H1 (cell line): Measurements from ENCODE around the gene PDF. TPM values are rescaled to one million over a fixed set of nuclear protein-coding genes. Genes with fewer than 3 reads are reported as not detected.

Source experiments
- CTCF ChIA-PET: fragments of 300-600 bp; sonication (Branson Sonifier 250); formaldehyde crosslinking; loops from one replicate; lab custom pipeline; 2021; ENCODE audit not compliant: partially characterized antibody; lab: Charles Lee
- POLR2A ChIA-PET: fragments of 300-600 bp; sonication (Branson Sonifier 250); formaldehyde crosslinking; loops from one replicate; lab custom pipeline; 2021; ENCODE audit warnings: inconsistent platforms; ENCODE audit not compliant: partially characterized antibody; lab: Charles Lee
- DNase-seq, 2 experiments: peaks; one replicate each; pipeline versions ENCODE4 v3.0.0 to v3.0.0-alpha.2; 2010 to 2022; ENCODE audit warnings: low spot score in 2 of 2, low read depth in 1 of 2, mixed read lengths in 1 of 2
- FAIRE-seq: peaks from 2 replicates; lab custom pipeline; 2011; peaks lifted over from hg19 to GRCh38; lab: Jason Lieb, UNC
- H2AFZ ChIP-seq: 2 replicates; pipeline ENCODE4 v1.8.1; 2012; ENCODE audit warnings: low read length, inconsistent platforms
- H2AK5ac ChIP-seq: 2 replicates; pipeline ENCODE4 v1.6.1; 2013; ENCODE audit warnings: low read depth, low read length
- H2BK120ac ChIP-seq: replicated peaks from 2 replicates; pipeline ENCODE3; 2013; ENCODE audit warnings: low read depth, low read length, inconsistent platforms
- H2BK12ac ChIP-seq: 2 replicates; pipeline ENCODE4 v1.6.1; 2013; ENCODE audit warnings: low read depth, low read length
- H2BK15ac ChIP-seq: 2 replicates; pipeline ENCODE4 v1.6.1; 2013; ENCODE audit warnings: low read length
- H2BK20ac ChIP-seq: 2 replicates; pipeline ENCODE4 v1.6.1; 2013; ENCODE audit warnings: low read length
- H2BK5ac ChIP-seq: 2 replicates; pipeline ENCODE4 v1.6.1; 2013; ENCODE audit warnings: low read depth, low read length
- H3K14ac ChIP-seq: 2 replicates; pipeline ENCODE4 v1.6.1; 2013; ENCODE audit warnings: inconsistent platforms; ENCODE audit not compliant: insufficient read length
- H3K18ac ChIP-seq: 2 replicates; pipeline ENCODE4 v1.6.1; 2013; ENCODE audit warnings: low read length; ENCODE audit errors: extremely low read depth
- H3K23ac ChIP-seq: 2 replicates; pipeline ENCODE4 v1.6.1; 2013; ENCODE audit warnings: inconsistent platforms; ENCODE audit not compliant: insufficient read length
- H3K23me2 ChIP-seq: 2 replicates; pipeline ENCODE4 v1.6.1; 2013; ENCODE audit warnings: low read depth, low read length
- H3K27ac ChIP-seq: 2 replicates; pipeline ENCODE4 v1.6.1; 2011; ENCODE audit warnings: low read depth, low read length, inconsistent platforms
- H3K27me3 ChIP-seq, 4 experiments: replicated peaks in 1 of 4; 1 replicate in 1 of 4; 2 replicates in 3 of 4; pipeline versions ENCODE4 v1.6.1 to v1.8.1; 2011 to 2013; ENCODE audit warnings: low read length in 3 of 4, mild to moderate bottlenecking in 3 of 4, inconsistent platforms in 2 of 4, mixed read lengths in 2 of 4, moderate library complexity in 1 of 4; ENCODE audit not compliant: control insufficient read depth in 3 of 4, insufficient read depth in 3 of 4; ENCODE audit errors: extremely low read depth in 1 of 4
- H3K36me3 ChIP-seq, 4 experiments: 2 replicates each; pipeline versions ENCODE4 v1.6.1 to v1.8.1; 2011 to 2013; ENCODE audit warnings: mild to moderate bottlenecking in 4 of 4, low read length in 3 of 4, moderate library complexity in 2 of 4, control low read depth in 1 of 4, inconsistent platforms in 1 of 4; ENCODE audit not compliant: insufficient read depth in 4 of 4, control insufficient read depth in 2 of 4
- H3K4ac ChIP-seq: replicated peaks from 2 replicates; pipeline ENCODE3; 2013; ENCODE audit warnings: low read length, low read depth, mixed read lengths, inconsistent platforms; ENCODE audit not compliant: insufficient read length
- H3K4me1 ChIP-seq, 4 experiments: replicated peaks in 1 of 4; 1 replicate in 1 of 4; 2 replicates in 3 of 4; pipeline versions ENCODE4 v1.6.1 to v1.8.1; 2011 to 2013; ENCODE audit warnings: low read length in 3 of 4, inconsistent platforms in 2 of 4, mixed read lengths in 1 of 4; ENCODE audit not compliant: insufficient read depth in 4 of 4, control insufficient read depth in 3 of 4
- H3K4me2 ChIP-seq, 2 experiments: 2 replicates each; pipeline versions ENCODE4 v1.6.1 to v1.8.1; 2011 to 2013; ENCODE audit warnings: low read depth in 2 of 2, low read length in 2 of 2, control low read depth in 1 of 2, inconsistent platforms in 1 of 2, mild to moderate bottlenecking in 1 of 2; ENCODE audit not compliant: insufficient read depth in 1 of 2
- H3K4me3 ChIP-seq, 4 experiments: fragments of 200-600, 300-600 bp in 1 of 4; sonication (generic), shearing (Covaris generic), sonication (Bioruptor Twin) in 1 of 4; 2 replicates each; pipeline versions ENCODE4 v1.5.1 to v1.8.1; 2011 to 2016; ENCODE audit warnings: low read length in 4 of 4, low read depth in 3 of 4, control low read depth in 2 of 4, inconsistent platforms in 2 of 4, mild to moderate bottlenecking in 2 of 4, mixed read lengths in 1 of 4, moderate library complexity in 1 of 4; ENCODE audit not compliant: insufficient read depth in 2 of 4; ENCODE audit errors: extremely low read depth in 1 of 4
- H3K56ac ChIP-seq: replicated peaks from 2 replicates; pipeline ENCODE3; 2013; ENCODE audit warnings: low read depth, mild to moderate bottlenecking, mixed read lengths, low read length, inconsistent platforms; ENCODE audit not compliant: insufficient read length
- H3K79me1 ChIP-seq: 2 replicates; pipeline ENCODE4 v1.6.1; 2013; ENCODE audit warnings: low read depth, low read length, control low read depth
- H3K79me2 ChIP-seq, 2 experiments: 2 replicates each; pipeline versions ENCODE4 v1.6.1 to v1.8.1; 2012 to 2013; ENCODE audit warnings: low read length in 2 of 2, mild to moderate bottlenecking in 2 of 2, inconsistent platforms in 1 of 2; ENCODE audit not compliant: insufficient read depth in 2 of 2, control insufficient read depth in 1 of 2
- H3K9ac ChIP-seq, 4 experiments: replicated peaks in 1 of 4; 1 replicate in 1 of 4; 2 replicates in 3 of 4; pipeline versions ENCODE4 v1.6.1 to v1.8.1; 2011 to 2013; ENCODE audit warnings: low read depth in 3 of 4, low read length in 3 of 4, control low read depth in 2 of 4, mild to moderate bottlenecking in 2 of 4, moderate library complexity in 2 of 4, inconsistent platforms in 1 of 4; ENCODE audit errors: extremely low read depth in 1 of 4
- H3K9me3 ChIP-seq, 2 experiments: 2 replicates each; pipeline versions ENCODE4 v1.6.1 to v1.8.1; 2012 to 2013; ENCODE audit warnings: mild to moderate bottlenecking in 2 of 2, moderate library complexity in 2 of 2, control low read depth in 1 of 2, inconsistent platforms in 1 of 2, low read depth in 1 of 2, low read length in 1 of 2, mixed read lengths in 1 of 2; ENCODE audit not compliant: insufficient read depth in 2 of 2
- H4K20me1 ChIP-seq, 2 experiments: replicated peaks in 1 of 2; 2 replicates each; pipeline versions ENCODE3 to v1.8.1; 2011 to 2013; ENCODE audit warnings: inconsistent platforms in 2 of 2, low read length in 2 of 2, mild to moderate bottlenecking in 1 of 2; ENCODE audit not compliant: insufficient read depth in 2 of 2, control insufficient read depth in 1 of 2
- H4K5ac ChIP-seq: 2 replicates; pipeline ENCODE4 v1.6.1; 2013; ENCODE audit warnings: low read length, low read depth, mixed read lengths, inconsistent platforms; ENCODE audit not compliant: insufficient read length
- H4K8ac ChIP-seq: 2 replicates; pipeline ENCODE4 v1.8.0; 2013; ENCODE audit warnings: mild to moderate bottlenecking, moderate library complexity, low read length, inconsistent platforms; ENCODE audit not compliant: insufficient read depth; ENCODE audit errors: extremely low read depth
- H4K91ac ChIP-seq: replicated peaks from 2 replicates; pipeline ENCODE3; 2013; ENCODE audit warnings: low read length, mixed read lengths, inconsistent platforms; ENCODE audit not compliant: insufficient read length
- BACH1 ChIP-seq: IDR thresholded peaks from 2 replicates; pipeline ENCODE4 v1.6.1; 2012; ENCODE audit warnings: low read length, improper control_type of control experiment
- BRCA1 ChIP-seq: IDR thresholded peaks from 2 replicates; pipeline ENCODE4 v1.6.1; 2012; ENCODE audit warnings: low read depth, low read length, improper control_type of control experiment
- EZH2 ChIP-seq: fragments of 200-600 bp; sonication (generic); IDR thresholded peaks from 2 replicates; pipeline ENCODE4 v1.7.1; 2012; ENCODE audit warnings: low read depth, mild to moderate bottlenecking, moderate library complexity, low read length, inconsistent platforms; ENCODE audit not compliant: severe bottlenecking
- GTF2F1 ChIP-seq: IDR thresholded peaks from 2 replicates; pipeline ENCODE4 v1.6.1; 2012; ENCODE audit warnings: low read depth, low read length, improper control_type of control experiment, borderline replicate concordance
- MAFK ChIP-seq: IDR thresholded peaks from 2 replicates; pipeline ENCODE4 v1.6.1; 2012; ENCODE audit warnings: low read depth, mild to moderate bottlenecking, improper control_type of control experiment, low read length
- SIRT6 ChIP-seq: IDR thresholded peaks from one replicate; pipeline ENCODE4 v1.7.1; 2012; ENCODE audit warnings: low read length, inconsistent platforms
- SP1 ChIP-seq: IDR thresholded peaks from 2 replicates; pipeline ENCODE4 v1.6.1; 2011; ENCODE audit warnings: low read depth, low read length
- WGBS, 2 experiments: shearing (Covaris generic) in 1 of 2; methylation state at CpG; one replicate each; pipeline versions ENCODE4 v1.1.6 to v1.1.7; 2013 to 2015; ENCODE audit warnings: low lambda C conversion rate in 2 of 2, mixed read lengths in 2 of 2, inconsistent platforms in 1 of 2, low coverage in 1 of 2, missing lambda C conversion rate in 1 of 2; ENCODE audit not compliant: insufficient replicate concordance in 2 of 2, insufficient coverage in 1 of 2, insufficient read length in 1 of 2; ENCODE audit errors: extremely low coverage in 1 of 2, missing lambda C conversion rate in 1 of 2; 5-methylcytosine and 5-hydroxymethylcytosine counted together
- polyA plus RNA-seq, 7 experiments: library from polyadenylated mRNA; depleted of rRNA in 3 of 7; stranded (reverse) in 5 of 7; unstranded in 2 of 7; fragments of >200 nt in 5 of 7; fragments of 200-250 nt in 2 of 7; gene quantifications; 1 replicate in 5 of 7; 2 replicates in 1 of 7; 4 replicates in 1 of 7; pipeline versions ENCODE4 v1.2.1 to v1.2.3, GENCODE V29; 2011 to 2013; ENCODE audit warnings: missing spikeins in 2 of 7, mixed read lengths in 2 of 7
- total RNA-seq: library from RNA; stranded (reverse); fragmentation: NEBNext Ultra II Directional; extraction: Animal tissue kit (Norgen Biotek cat#: 25700); gene quantifications from 2 replicates; pipeline ENCODE4 v1.2.1, GENCODE V29; 2021
- TF ChIP-seq, protein P1 (sequence below): IDR thresholded peaks from 2 replicates; pipeline ENCODE4 v1.6.1; 2012; ENCODE audit warnings: inconsistent platforms
- TF ChIP-seq, protein P2 (sequence below): IDR thresholded peaks from 2 replicates; pipeline ENCODE4 v1.6.1; 2012; ENCODE audit warnings: inconsistent platforms
- TF ChIP-seq, protein P3 (sequence below): IDR thresholded peaks from 2 replicates; pipeline ENCODE4 v1.6.1; 2011; ENCODE audit warnings: low read length, improper control_type of control experiment

PDF gene
- total and polyA plus RNA-seq, 2 of the 8 experiments (the other 6 are each of a cell fraction or from before 2014, with no cell fraction given): 17.7 to 23.9 TPM

DNA sequence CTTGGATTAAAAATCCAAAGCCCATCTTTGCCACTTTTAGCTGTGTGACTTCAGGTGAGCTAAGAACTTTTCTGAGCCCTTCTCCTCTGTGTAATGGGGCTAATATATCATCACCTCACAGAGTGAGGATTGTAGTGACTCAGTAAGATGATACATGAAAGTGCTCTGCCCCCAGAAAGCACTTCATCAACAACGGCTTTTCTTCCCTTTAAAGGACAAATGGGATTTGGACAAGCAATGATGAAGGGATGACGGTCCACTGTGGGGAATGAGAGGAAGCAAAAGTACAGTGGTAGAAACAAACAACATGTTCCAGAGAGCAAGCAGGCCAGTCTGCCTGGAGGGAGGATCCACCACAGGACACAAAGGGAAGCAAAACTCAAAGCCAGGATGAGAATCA, 35.5 kb upstream of the PDF start:
- CTCF ChIA-PET: no interaction called here
- Histone ChIP-seq H2BK20ac (no peak overlapping the region), H2BK120ac (no peak overlapping the region), H4K20me1 (peaks cover 0 to 4% of the 10 kb centered on the region in 2 experiments), H3K9ac (no peak overlapping the region), H4K91ac (no peak overlapping the region), H3K9me3 (no peaks in the 10 kb centered on the region), H3K79me1 (no peaks in the 10 kb centered on the region), H3K56ac (no peak overlapping the region), H4K8ac (no peak overlapping the region), H2AFZ (no peak overlapping the region), H2BK12ac (no peak overlapping the region), H3K14ac (no peak overlapping the region), H3K36me3 (peaks cover 13 to 54% (median 37%) of the 10 kb centered on the region in 4 experiments), H4K5ac (no peak overlapping the region), H3K27ac (no peak overlapping the region), H2BK15ac (no peak overlapping the region), H3K23ac (no peak overlapping the region), H3K4me3 (no peak overlapping the region), H2BK5ac (no peak overlapping the region), H2AK5ac (no peak overlapping the region), H3K18ac (no peak overlapping the region), H3K23me2 (no peaks in the 10 kb centered on the region), H3K27me3 (no peaks in the 10 kb centered on the region), H3K79me2 (no peaks in the 10 kb centered on the region), H3K4me1 (no peaks in the 10 kb centered on the region), H3K4ac (no peak overlapping the region), H3K4me2 (no peak overlapping the region)
- TF ChIP-seq EZH2 (no peak), GTF2F1 (no peak), SP1 (no peak), SIRT6 (no peak), BACH1 (no peak), BRCA1 (no peak), MAFK (no peak)
- TF ChIP-seq, protein P1, sequence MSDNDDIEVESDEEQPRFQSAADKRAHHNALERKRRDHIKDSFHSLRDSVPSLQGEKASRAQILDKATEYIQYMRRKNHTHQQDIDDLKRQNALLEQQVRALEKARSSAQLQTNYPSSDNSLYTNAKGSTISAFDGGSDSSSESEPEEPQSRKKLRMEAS: no peak
- TF ChIP-seq, protein P2, sequence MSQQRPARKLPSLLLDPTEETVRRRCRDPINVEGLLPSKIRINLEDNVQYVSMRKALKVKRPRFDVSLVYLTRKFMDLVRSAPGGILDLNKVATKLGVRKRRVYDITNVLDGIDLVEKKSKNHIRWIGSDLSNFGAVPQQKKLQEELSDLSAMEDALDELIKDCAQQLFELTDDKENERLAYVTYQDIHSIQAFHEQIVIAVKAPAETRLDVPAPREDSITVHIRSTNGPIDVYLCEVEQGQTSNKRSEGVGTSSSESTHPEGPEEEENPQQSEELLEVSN: no peak
- TF ChIP-seq, protein P3, sequence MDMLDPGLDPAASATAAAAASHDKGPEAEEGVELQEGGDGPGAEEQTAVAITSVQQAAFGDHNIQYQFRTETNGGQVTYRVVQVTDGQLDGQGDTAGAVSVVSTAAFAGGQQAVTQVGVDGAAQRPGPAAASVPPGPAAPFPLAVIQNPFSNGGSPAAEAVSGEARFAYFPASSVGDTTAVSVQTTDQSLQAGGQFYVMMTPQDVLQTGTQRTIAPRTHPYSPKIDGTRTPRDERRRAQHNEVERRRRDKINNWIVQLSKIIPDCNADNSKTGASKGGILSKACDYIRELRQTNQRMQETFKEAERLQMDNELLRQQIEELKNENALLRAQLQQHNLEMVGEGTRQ: no peak
- no peak for FAIRE-seq
- no peak for DNase-seq
- WGBS, 2 experiments: 81% methylated on average over 2 of the region's 2 CpGs; no CpG with 5 or more reads in 1 of the 2 experiments
- POLR2A ChIA-PET: interaction anchor here (1.4 kb wide), 1 partner anchor 14 kb away, joined by 3 read pairs; no protein-coding TSS in a partner anchor
